Forelimb muscle (tissue), 1 donor: Measurements from ENCODE around the gene C9orf153. TPM values are rescaled to one million over a fixed set of nuclear protein-coding genes. Genes with fewer than 3 reads are reported as not detected.
"Not testable (repeated sequence)": the region's sequence is repeated elsewhere in the genome, so short reads cannot be mapped to it uniquely, and the experiment has no call there.

Experiments
- DNase-seq: peaks from one replicate; pipeline ENCODE4 v3.0.0-alpha.2; 2013; ENCODE audit warnings: low read depth
- polyA plus RNA-seq: library from polyadenylated mRNA; unstranded; fragments of 120-200 nt; gene quantifications from one replicate; pipeline ENCODE4 v1.2.1, GENCODE V29; 2013; ENCODE audit not compliant: insufficient read length

The C9orf153 gene
- 0.22 TPM for polyA plus RNA-seq

DNA sequence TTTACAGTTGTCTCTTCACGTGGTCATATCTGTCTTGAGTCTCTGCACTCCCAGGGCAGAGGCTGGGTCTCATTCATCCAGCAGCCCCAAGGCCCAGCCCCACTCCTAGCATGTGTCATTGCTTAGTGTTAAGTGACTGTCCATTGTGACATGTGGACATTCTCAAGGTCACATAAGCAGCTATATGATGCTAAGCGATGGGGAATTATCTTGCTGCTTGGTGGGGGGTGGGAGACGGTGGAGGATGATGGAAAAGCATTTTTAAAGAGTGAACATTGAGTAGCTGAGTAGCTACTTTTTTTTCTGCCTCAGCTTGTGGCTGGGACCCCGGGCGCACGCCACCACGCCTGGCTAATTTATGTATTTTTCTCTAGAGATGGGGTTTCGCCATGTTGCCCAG lies at the start of gene C9orf153:
Gene C9orf153, minus strand, starts transcription at position 101 of the 400 bp plus-strand sequence. CDS start 30,054 bp downstream, outside the sequence.
- DNase-seq: no peak

DNA sequence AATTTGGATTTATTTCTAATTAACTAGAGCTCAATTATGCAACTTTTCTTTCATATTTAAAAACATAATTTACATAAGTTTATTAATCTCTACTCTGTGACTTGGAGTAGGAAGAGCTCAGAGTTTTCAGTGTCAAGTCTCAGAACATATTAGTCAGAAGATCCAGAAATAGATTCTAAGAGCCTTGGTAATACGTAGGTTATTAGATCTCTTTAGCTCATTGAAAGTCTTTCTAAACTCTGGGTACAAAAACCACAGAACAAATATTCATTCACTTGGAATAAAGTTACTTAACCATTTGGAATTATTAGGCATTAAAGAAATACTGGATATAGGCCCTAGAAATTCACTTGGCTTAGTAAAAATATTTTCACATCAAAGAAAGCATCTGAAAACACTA lies 49.2 kb upstream of the C9orf153 start:
- no peak for DNase-seq

DNA sequence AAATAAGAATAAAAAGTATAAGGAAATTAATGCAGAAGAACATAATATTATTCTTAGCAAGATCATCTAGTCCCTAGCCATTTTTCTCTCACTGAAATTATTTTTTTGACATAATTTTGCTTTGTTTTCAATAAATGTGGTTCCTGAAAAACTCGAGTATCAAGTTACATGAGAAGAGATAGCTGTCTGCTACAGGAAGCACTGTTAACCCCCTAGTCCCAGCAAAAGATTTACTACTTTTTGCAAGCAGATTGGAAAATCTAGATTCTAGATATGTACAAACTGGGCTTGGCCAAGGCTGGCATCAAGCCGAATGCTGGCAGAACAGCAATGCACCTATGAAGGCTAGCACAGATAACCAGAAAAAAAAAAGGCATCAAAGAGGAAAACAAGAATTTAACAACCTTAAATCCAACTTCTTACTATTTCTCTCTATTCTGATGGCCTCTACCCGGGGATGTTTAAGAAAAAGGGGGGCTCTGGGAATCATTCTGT lies 44.8 kb upstream of the C9orf153 start:
- DNase-seq: no peak

DNA sequence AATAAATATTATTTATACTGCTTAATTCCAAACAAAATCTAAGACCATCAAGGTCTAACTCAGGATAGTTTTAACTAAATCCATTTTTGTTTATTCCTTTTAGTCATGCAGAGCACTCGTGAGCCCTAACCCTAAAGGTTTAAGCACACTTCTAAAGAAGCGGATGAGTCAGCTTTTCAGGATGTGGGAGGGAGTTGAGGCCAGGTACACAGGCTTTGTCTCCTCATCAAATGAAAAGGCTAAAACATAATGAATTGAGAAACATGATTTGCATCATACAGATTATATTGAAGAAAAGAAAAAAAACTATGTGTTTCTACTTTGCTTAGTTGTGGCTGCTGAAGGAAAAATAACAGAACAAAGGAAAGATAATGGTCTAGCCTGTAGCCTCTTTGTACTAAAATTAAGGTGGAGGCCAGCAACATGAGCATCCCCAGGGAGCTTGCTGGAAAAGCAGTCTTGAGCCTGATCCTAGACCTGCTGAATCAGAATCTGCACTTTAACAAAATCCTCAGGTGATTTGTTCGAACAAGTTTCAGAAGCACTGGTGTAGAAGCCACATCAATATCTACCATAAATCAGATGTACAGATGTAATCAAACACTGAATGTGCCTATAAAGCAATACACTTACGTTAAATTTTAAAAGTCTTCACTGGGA lies 44.0 kb upstream of the C9orf153 start:
- DNase-seq: no peak

DNA sequence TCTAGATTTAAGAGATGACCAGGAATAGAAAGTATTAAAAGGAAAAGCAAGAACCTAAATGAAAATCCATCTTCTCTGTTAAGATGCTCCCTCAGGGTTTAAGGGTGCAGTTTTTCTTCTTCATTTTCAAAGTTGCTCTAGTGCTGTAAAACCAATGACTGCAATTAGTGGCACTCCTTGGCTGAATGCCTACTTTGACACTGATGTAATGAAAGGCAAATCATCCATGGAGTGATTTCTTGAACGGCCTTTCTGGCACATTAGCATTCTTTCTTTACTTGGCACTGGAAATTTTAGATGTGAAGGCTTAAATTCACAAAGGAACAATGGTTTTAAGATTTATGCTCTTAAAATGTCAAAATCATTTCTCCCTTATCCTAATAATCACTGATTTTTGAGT lies 42.2 kb upstream of the C9orf153 start:
- no peak for DNase-seq

DNA sequence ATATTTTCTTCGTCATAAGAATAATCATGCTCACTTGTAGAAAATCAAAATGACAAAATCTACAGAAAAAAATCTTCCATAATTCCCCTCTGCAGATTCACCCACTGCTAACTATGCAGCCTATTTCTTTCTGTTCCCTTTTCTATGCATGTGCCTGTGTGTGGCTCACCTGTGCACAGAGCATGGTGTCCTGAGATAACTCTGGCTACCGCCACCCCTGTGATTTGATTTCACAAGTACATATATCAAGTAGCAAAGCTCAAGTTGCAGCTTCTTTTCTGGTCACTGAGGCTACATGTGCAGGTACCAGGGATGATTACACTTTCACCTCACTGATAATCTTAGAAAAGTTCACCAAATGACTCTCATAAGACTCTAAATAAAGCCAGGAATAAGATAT lies 41.2 kb upstream of the C9orf153 start:
- no peak for DNase-seq

DNA sequence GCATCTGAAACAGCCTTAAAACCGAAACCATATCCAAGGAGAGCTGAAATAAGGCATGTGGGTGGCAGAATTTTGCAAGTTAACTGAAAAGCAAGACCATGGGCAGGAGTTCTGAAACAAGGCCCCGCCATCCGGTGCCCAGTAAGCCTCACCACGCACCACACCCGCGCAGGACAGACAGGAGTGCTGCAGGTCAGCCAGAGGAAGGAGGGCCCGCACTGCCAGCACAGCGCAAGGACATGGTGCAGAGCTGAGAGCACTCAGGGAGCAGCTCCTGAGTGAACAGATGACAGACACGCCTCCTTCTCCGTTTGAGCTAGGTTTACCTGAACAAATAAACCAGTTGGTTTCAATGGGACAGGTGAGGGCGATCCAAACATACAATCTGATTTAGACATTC lies 39.4 kb upstream of the C9orf153 start:
- no peak for DNase-seq

DNA sequence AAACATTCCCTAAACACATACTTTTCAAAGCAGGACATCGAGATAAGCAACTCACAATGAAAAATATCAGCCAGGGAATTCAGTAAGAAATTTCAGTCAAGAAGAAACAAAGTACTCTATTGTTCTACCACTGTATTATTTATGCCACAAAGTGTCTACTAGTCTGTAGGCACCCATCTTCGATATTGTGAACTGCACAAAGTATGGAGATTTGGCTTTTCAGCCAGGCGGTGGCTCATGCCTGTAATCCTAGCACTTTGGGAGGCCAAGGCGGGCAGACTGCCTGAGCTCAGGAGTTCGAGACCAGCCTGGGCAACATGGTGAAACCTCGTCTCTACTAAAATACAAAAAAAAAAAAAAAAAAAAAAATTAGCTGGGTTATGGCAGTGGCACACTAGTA lies 30.9 kb upstream of the C9orf153 start:
- not testable (repeated sequence) for DNase-seq

DNA sequence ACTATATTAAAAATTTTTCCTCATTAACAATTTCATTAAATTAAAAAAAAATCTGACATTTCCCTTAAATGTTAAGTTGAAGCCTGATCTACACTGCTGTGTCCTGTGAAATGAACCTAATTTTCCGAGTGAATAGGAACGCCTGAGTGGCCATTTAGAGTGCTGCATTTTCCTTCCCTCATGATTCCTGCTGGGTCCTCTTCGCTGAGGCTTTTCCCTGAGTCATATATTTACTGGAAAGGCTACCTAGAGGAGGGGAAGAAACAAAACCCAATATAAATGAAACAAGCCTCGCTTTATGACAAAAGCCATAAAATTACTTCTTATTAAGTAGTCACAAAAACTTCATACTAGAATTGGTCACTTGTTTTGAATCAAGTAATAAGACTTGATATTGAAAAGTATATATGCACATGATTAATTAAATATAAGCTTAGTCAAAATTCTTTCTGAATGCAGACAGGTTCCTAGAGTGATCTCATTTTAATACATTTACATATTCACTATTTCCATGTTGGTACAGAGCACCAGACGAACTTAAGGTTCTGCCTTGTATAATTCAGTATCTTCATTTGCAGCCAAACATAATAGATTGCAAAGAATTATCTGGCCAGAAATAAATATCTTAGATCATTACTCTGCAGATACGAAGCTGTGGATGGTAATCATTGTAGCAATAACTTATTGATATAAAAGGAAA lies 29.2 kb upstream of the C9orf153 start:
- no peak for DNase-seq

DNA sequence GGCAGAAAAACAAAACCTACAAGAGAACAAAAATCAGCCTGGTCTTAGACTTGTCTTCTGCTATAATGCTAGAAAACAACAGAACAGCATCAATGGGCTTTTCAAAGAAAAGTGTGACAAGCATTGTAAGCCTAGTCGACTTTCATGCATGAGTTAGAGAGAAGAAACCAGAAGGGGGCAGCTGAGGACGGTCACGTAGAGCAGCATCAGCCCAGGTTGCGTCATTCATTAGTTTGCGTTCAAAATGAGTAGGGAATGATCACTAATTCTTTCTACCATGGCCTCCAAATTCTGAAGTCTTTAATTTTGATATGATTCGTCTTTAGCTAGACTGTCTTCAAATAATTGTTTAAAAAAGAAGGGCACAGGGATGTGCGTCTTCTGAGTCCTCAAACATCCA lies 27.6 kb upstream of the C9orf153 start:
- DNase-seq: no peak

DNA sequence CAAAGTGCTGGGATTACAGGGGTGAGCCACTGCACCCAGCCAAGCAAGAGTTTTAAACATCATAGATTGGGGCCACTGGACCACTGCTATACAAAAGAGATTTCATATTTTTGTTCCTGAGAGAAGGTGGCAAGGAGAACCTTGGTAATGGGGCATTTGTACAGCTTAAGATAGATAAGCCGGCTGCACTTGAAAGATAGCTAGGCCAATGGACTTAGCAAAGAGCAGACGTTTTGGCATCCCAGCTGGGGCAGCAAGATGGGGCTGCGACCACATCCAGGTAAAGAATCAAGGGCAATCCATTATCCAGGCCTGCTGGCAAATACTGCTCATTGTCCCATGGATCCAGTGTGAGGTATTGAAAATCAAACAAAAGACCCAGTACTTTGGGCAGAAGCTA lies 26.8 kb upstream of the C9orf153 start:
- DNase-seq: no peak

DNA sequence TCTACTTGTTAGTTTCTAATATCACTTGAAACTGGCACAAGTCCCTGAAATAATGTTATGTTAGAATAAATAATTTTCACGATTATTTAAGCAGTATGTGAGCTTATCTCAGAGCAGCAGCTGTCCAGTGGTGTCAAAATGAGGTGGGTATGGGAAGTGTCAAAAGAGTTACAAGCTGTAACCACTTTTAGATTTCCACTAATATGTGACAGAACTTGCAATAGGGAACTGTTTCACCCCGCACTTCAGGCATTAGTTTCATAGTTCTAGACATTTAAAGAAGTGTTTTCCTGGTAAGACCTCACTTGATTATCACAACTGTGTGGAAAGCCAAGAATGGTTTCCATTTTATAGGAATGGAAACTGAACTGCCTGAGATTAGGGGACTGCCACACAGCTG lies 25.8 kb upstream of the C9orf153 start:
- no peak for DNase-seq

DNA sequence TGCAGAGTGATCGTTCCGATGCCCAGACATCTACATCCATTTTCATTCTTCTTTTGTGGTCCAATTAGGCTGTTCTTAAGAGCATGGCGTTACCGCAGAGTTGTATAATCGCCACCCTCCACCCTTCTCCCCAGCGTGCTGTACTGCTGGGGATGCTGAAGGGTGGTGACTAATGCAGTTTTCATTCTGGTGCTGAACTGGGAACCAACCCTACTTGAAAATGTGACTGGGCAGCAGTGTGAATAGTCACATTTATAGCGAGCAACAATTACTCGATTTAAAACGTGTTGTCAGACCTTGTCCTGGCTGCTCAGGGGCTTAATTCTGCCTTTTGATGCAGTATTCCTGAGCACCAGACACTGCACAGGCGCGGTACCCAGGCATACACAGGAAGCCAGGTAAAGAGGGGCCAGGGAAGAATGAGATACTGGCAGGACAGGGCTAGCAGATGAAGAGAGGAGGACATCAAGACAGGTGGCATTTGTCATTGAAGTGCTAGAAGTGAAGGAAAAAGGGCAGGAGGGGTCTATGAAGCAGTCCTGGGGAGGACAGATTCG lies 23.6 kb upstream of the C9orf153 start:
- DNase-seq: no peak

DNA sequence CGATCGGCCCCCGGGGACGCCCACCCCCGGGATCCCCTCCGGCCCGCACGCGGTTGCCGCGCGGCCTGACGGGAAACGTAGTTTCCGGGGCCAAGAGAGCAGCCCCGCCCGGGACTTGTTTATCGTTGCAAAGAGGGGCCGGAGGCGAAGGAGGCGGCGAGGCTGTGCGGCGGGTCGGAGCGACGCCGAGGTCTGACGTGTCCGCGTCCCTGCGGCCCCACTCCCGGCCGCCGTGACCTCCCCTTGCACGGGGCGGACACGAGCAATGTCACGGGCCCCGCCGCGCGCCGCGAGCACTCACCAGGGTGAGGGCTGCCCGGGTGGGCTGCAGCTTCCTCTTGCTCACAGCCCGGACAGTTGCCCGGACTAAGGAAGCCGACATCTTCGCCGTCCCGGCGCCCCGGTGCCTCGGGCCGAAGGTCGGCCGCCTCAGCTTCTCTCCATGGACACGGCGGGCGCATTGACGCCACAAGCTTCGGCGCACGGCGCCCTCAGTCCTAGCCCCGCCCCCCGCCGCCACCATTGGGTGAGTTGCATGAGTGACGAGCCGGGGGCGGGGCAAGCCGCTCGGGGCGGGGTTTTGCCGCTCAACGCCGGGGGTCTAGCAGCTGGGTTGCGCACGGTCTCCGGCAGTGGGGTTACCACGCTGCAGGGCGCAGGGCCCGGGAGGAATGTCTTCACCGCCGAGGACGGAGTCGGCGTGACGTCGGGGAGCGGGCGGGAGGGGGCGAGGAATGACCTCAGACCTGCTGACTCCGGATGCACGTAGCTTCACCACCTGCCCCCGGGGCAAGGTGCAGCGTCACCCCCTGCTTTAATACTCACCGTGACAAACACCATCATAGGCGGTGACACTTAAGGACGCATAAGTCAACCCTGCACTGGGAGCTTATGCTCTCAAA lies 22.9 kb upstream of the C9orf153 start, which contains the start of gene ISCA1:
Gene ISCA1, minus strand, starts transcription at position 462 of the 902 bp plus-strand sequence. Its CDS starts 80 bp downstream, at position 382.
- peak; percentile 62 for DNase-seq

DNA sequence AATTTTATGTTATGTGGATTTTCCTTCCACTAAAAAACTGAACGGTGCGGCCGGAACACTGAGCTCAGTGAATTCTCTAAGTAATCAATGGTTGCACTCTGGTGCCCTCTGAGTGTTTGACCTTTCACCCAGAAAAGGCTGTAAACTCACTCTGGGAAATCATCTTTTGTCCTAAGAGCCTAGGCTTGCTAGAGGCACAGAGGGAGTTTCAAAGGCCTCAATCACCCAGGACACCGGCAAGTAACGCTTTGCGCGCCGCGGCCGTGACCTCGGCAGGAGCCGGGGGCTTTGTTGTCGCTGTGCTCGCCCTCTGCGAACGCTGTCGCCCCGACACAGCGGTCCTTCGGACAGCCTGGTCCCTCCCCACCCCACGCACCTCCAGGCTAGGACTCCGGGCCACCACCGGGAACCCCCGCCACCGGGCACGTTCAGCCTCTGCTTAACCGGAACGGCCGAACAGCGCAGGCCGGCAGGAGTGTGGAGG lies 22.2 kb upstream of the C9orf153 start:
- DNase-seq: no peak

DNA sequence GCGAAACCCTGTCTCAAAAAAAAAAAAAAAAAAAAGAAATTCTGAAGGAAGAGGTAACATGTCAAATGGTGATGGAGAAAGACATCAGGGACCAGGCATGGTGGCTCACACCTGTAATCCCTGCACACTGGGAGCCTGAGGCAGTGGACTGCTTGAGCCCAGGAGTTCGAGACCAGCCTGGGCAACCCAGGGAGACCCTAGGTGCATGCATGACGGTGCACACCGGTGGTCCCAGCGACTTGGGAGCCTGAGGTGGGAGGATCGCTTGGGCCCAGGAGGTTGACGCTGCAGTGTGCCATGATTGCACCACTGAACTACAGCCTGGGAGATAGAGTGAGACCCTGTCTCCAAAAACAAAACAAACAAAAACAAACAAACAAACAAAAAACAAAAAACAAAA lies 21.1 kb upstream of the C9orf153 start:
- no peak for DNase-seq

DNA sequence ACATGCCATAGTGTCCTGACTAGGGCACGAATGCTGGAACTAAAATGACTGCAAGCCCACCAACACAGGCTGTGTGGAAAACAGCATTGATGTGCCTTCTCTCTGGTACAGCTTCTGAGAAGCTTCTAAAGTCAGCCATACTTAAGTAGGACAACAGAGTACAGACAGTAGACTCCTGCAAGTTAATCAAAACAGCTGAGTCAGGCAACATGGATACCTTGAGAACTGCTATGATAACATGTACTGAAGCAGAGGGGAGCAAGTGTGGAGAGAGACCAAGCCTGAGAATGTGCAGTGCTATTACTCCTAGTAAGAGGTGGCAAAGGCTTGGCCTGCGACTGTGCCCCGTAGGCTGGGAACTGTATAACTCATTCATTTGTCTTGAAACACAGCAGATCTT lies 20.4 kb upstream of the C9orf153 start:
- no peak for DNase-seq

DNA sequence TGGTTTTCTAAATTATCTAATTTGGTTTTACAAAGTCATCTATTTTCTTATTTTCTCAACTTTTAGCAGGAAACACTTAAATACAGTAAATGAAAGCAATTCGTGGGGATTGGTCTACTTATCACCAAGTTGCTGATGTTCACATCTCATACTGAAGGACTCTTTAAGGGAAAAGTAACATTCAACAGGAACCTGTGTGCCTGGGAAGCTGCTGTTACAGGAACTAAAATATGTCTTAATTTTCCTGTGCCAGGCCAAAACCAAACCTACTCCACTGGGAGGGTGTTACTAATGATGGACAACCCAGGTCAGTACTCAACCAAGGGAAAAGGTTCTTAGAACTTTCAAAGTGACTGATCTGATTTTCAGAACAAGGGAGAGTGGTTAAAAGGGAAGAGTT lies 17.6 kb upstream of the C9orf153 start:
- DNase-seq: no peak

DNA sequence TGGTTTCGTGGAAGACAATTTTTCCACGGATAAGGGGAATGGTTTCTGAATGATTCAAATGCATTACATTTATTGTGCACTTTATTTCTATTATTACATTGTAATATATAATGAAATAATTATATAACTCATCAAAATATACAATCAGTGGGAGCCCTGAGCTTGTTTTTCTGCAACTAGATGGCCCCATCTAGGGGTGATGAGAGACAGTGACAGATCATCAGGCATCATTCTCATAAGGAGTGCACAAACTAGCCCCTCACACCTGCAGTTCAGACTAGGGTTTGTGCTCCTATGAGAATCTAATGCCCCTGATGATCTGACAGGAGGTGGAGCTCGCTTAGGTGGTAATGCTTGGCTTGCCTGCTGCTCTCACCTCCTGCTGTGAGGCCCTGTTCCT lies 16.5 kb upstream of the C9orf153 start:
- no peak for DNase-seq

DNA sequence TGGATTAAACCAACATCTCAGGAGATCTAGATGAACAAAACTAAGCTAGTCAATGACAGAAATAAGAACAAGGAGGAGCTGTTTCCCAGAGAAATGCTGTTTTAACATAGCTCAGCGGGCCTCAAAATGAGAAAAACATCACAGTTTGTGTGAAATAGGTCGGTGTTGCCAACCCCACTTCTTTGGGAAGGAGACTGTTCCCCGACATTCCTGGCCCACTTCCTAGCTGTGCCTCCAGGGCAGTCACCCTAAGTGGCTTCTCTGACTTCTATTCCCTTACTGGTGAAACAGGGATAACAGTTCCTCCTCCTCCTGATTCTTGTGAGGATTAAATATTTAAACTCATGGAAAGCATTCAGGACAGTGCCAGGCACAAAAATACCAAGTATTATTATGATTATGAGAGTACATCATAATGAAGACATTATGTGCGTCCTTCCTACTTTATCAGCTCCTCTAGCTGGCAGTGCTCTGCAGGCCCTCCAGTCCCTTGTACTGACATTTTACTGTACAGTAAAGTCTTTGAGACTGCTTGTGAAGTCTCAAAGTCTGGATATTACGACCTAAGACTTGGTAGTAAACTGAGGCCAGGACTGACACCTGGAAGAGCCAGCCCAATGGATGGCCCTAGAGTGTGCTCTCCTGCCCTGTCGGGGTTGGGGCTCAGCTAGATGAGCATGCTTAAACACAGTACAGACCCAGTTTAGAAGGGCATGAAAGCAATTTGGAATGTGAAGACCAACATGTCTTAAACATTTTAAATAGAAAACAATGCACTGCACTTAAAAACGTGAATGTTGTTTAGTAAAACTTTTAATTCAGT lies 15.6 kb upstream of the C9orf153 start:
- no peak for DNase-seq

DNA sequence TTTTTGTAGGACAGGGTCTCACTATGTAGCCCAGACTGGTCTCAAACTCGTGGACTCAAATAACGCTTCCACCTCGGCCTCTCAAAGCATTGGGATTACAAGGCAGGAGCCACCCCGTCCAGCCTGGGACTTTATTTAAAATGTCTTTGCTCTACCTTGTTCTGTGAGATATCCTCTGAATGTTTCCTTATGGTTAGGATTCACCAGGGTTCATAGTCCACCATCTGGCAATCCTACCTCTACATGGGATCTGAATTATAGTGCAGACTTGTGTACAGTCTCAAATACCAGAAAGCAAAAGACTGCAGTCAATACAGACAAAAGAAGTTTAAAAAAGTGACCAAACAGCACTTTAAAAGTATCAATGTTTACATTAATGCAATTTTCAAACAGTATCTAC lies 12.8 kb upstream of the C9orf153 start:
- DNase-seq: no peak
